A549 (cell line): ENCODE results near the gene MYL12A. TPM values are rescaled to one million over a fixed set of nuclear protein-coding genes. Genes with fewer than 3 reads are reported as not detected.

ENCODE experiments used
- ATAC-seq, 2 experiments: fragments of 200-7000 bp in 1 of 2; fragments of >200 bp in 1 of 2; cut with Nextera tagmentation in 1 of 2; cut with Tn5 transposase in 1 of 2; 3 replicates each; pipeline versions ENCODE4 v1.8.0 to v1.9.1; 2018 to 2020; ENCODE audit warnings: mild to moderate bottlenecking in 1 of 2, moderate library complexity in 1 of 2
- CTCF ChIA-PET: fragments of 300-600 bp; sonication (Branson Sonifier 250); formaldehyde crosslinking; extraction: SDS; loops from one replicate; lab custom pipeline; 2021; ENCODE audit warnings: antibody characterized with exemption, inconsistent platforms; lab: Yijun Ruan, JAX
- POLR2A ChIA-PET: fragments of 350-600 bp; formaldehyde crosslinking; extraction: SDS; loops from one replicate; lab custom pipeline; 2021; ENCODE audit warnings: antibody characterized with exemption, inconsistent platforms; lab: Yijun Ruan, JAX
- DNase-seq, 2 experiments: peaks; one replicate each; pipeline versions ENCODE4 v3.0.0 to v3.0.0-alpha.2; 2011 to 2016; ENCODE audit warnings: low read depth in 1 of 2, low spot score in 1 of 2
- FAIRE-seq: peaks from 2 replicates; lab custom pipeline; 2011; peaks lifted over from hg19 to GRCh38; lab: Jason Lieb, UNC
- H3K27ac ChIP-seq, 2 experiments: fragments of >200 bp; sonication (Bioruptor Twin); formaldehyde crosslinking; 3 replicates each; pipeline ENCODE4 v1.5.1; 2016 to 2017
- H3K4me1 ChIP-seq: fragments of >200 bp; sonication (Bioruptor Twin); formaldehyde crosslinking; 3 replicates; pipeline ENCODE4 v1.6.1; 2016
- H3K4me2 ChIP-seq: fragments of >200 bp; sonication (Bioruptor Twin); formaldehyde crosslinking; 3 replicates; pipeline ENCODE4 v1.6.1; 2016
- H3K4me3 ChIP-seq: fragments of >200 bp; sonication (Bioruptor Twin); formaldehyde crosslinking; 3 replicates; pipeline ENCODE4 v1.5.1; 2016
- H3K9me3 ChIP-seq: fragments of >200 bp; sonication (Bioruptor Twin); formaldehyde crosslinking; 3 replicates; pipeline ENCODE4 v1.6.1; 2016
- CEBPB ChIP-seq, 2 experiments: fragments of >200 bp in 1 of 2; sonication (Bioruptor Twin) in 1 of 2; formaldehyde crosslinking in 1 of 2; IDR thresholded peaks; 2 replicates each; pipeline ENCODE4 v1.6.1; 2012 to 2016
- CHD2 ChIP-seq: fragments of 150-350 bp; IDR thresholded peaks from 2 replicates; pipeline ENCODE4 v1.6.1; 2014; ENCODE audit warnings: low read length; ENCODE audit not compliant: partially characterized antibody
- EHF ChIP-seq: fragments of 250-450 bp; sonication (Bioruptor Pico); IDR thresholded peaks from 2 replicates; pipeline ENCODE4 v1.5.0; 2020; ENCODE audit warnings: mild to moderate bottlenecking
- EP300 ChIP-seq, 2 experiments: fragments of >200 bp; sonication (Bioruptor Twin); formaldehyde crosslinking; IDR thresholded peaks; 2 replicates in 1 of 2; 3 replicates in 1 of 2; pipeline ENCODE4 v1.6.1; 2016 to 2017
- FOSB ChIP-seq: fragments of 250-450 bp; sonication (Bioruptor Pico); IDR thresholded peaks from 2 replicates; pipeline ENCODE4 v1.5.0; 2020; ENCODE audit warnings: mild to moderate bottlenecking, moderate library complexity
- FOSL2 ChIP-seq, 2 experiments: fragments of 450-650 bp in 1 of 2; fragments of >200 bp in 1 of 2; sonication (Bioruptor Twin) in 1 of 2; formaldehyde crosslinking; IDR thresholded peaks; 2 replicates each; pipeline versions ENCODE4 v1.5.0 to v1.6.1; 2016 to 2020; ENCODE audit warnings: mild to moderate bottlenecking in 1 of 2, moderate library complexity in 1 of 2
- FOXS1 ChIP-seq: fragments of 250-450 bp; sonication (Bioruptor Pico); IDR thresholded peaks from 2 replicates; pipeline ENCODE4 v1.5.0; 2020; ENCODE audit warnings: mild to moderate bottlenecking, moderate library complexity
- GATA3 ChIP-seq: IDR thresholded peaks from 2 replicates; pipeline ENCODE4 v1.6.1; 2012; ENCODE audit warnings: borderline replicate concordance
- HDAC2 ChIP-seq: fragments of 200-600 bp; sonication (generic); IDR thresholded peaks from 2 replicates; pipeline ENCODE4 v1.6.1; 2016
- HOXB13 ChIP-seq: fragments of 250-450 bp; sonication (Bioruptor Pico); IDR thresholded peaks from 2 replicates; pipeline ENCODE4 v1.5.0; 2020; ENCODE audit warnings: low read depth, mild to moderate bottlenecking, moderate library complexity
- HOXB5 ChIP-seq: fragments of 250-450 bp; sonication (Bioruptor Pico); IDR thresholded peaks from 2 replicates; pipeline ENCODE4 v1.5.0; 2020; ENCODE audit warnings: mild to moderate bottlenecking, moderate library complexity
- MAZ ChIP-seq: fragments of 150-350 bp; IDR thresholded peaks from 2 replicates; pipeline ENCODE4 v1.6.1; 2014; ENCODE audit warnings: antibody characterized with exemption, low read depth, low read length, borderline replicate concordance
- MYC ChIP-seq: IDR thresholded peaks from 2 replicates; pipeline ENCODE4 v1.6.1; 2012; ENCODE audit warnings: mild to moderate bottlenecking, inconsistent platforms, low read length, improper control_type of control experiment, borderline replicate concordance
- NR3C1 ChIP-seq: fragments of >200 bp; sonication (Bioruptor Twin); formaldehyde crosslinking; IDR thresholded peaks from 3 replicates; pipeline ENCODE4 v1.6.1; 2017
- PHF8 ChIP-seq: fragments of 200-600 bp; sonication (generic); IDR thresholded peaks from 2 replicates; pipeline ENCODE4 v1.6.1; 2016; ENCODE audit warnings: low read depth, mild to moderate bottlenecking, antibody characterized with exemption, moderate library complexity, borderline replicate concordance
- POLR2A ChIP-seq: IDR thresholded peaks from 2 replicates; pipeline ENCODE4 v1.6.1; 2012; ENCODE audit warnings: mild to moderate bottlenecking, low read length
- POLR2AphosphoS2 ChIP-seq: conservative IDR thresholded peaks from 2 replicates; pipeline ENCODE4 v1.6.1; 2012; ENCODE audit warnings: low read length, improper control_type of control experiment, inconsistent platforms
- RAD21 ChIP-seq, 2 experiments: fragments of >200 bp in 1 of 2; sonication (Bioruptor Twin) in 1 of 2; formaldehyde crosslinking in 1 of 2; IDR thresholded peaks in 1 of 2; conservative IDR thresholded peaks in 1 of 2; 2 replicates in 1 of 2; 3 replicates in 1 of 2; pipeline ENCODE4 v1.6.1; 2012 to 2018; ENCODE audit warnings: inconsistent platforms in 1 of 2
- RARB ChIP-seq: fragments of 250-450 bp; sonication (Bioruptor Pico); IDR thresholded peaks from 2 replicates; pipeline ENCODE4 v1.8.0; 2021; ENCODE audit warnings: mild to moderate bottlenecking, moderate library complexity
- RCOR1 ChIP-seq: fragments of 150-350 bp; IDR thresholded peaks from 2 replicates; pipeline ENCODE4 v1.6.1; 2014; ENCODE audit warnings: antibody characterized with exemption, low read length, low read depth
- RNF2 ChIP-seq: fragments of 200-600 bp; sonication (generic); IDR thresholded peaks from 2 replicates; pipeline ENCODE4 v1.6.1; 2016; ENCODE audit warnings: low read depth, mild to moderate bottlenecking, antibody characterized with exemption, moderate library complexity, borderline replicate concordance
- SMC3 ChIP-seq: fragments of >200 bp; sonication (Bioruptor Twin); formaldehyde crosslinking; IDR thresholded peaks from 3 replicates; pipeline ENCODE4 v1.6.1; 2018; ENCODE audit warnings: inconsistent platforms
- SREBF2 ChIP-seq: fragments of 450-650 bp; IDR thresholded peaks from 2 replicates; pipeline ENCODE4 v1.6.1; 2014; ENCODE audit warnings: mild to moderate bottlenecking, moderate library complexity
- WGBS: methylation state at CpG from one replicate; pipeline ENCODE4 v1.1.6; 2017; ENCODE audit errors: missing lambda C conversion rate; 5-methylcytosine and 5-hydroxymethylcytosine counted together
- polyA plus RNA-seq, 4 experiments: library from polyadenylated mRNA; depleted of rRNA in 3 of 4; stranded (reverse); fragments of >200 nt; fragmentation: RNase III in 1 of 4; extraction: RNeasy Plus Mini Kit Qiagen cat#74134 plus additional on column Dnase treatment in 1 of 4; gene quantifications; 2 replicates in 3 of 4; 3 replicates in 1 of 4; pipeline ENCODE4 v1.2.3, GENCODE V29; 2011 to 2017
- TF ChIP-seq, protein P1 (sequence below): fragments of 200-600 bp; sonication (generic); IDR thresholded peaks from 2 replicates; pipeline ENCODE4 v1.6.1; 2016; ENCODE audit warnings: antibody characterized with exemption, mild to moderate bottlenecking, moderate library complexity
- TF ChIP-seq, protein P2 (sequence below): fragments of 450-650 bp; IDR thresholded peaks from 2 replicates; pipeline ENCODE4 v1.6.1; 2014; ENCODE audit warnings: antibody characterized with exemption
- TF ChIP-seq, protein P3 (sequence below): fragments of 250-450 bp; sonication (Bioruptor Pico); IDR thresholded peaks from 2 replicates; pipeline ENCODE4 v1.5.0; 2021; ENCODE audit warnings: mild to moderate bottlenecking, moderate library complexity, borderline replicate concordance
- TF ChIP-seq, protein P4 (sequence below): fragments of >200 bp; sonication (Bioruptor Twin); formaldehyde crosslinking; IDR thresholded peaks from 3 replicates; pipeline ENCODE4 v1.5.1; 2016

Gene MYL12A
- polyA plus RNA-seq, 2 of the 4 experiments (the other 2 are of a cell fraction) = 510 to 514 TPM

DNA sequence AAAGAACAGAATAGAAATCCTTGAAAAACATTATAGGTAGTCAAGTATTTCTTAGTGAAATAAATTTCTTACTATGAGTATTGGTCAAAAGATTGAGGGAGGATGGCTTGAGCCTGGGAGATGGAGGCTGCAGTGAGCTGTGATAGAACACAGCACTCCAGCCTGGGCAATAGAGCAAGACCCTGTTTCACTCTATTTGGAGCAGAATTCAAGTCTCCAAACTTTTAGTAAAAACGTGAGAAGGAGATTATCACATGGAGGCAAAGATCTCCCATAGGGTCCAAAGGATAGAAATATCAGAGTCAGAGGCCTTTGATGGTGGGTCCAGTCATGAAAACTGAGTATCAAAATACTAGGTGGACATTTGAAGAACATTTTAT is 2.4 kb upstream of the MYL12A start:
- Histone ChIP-seq H3K4me2 (peak overlapping the region; percentile 71), H3K4me1 (peaks cover 15% of the 10 kb centered on the region), H3K4me3 (peak overlapping the region; percentile 41; the same call in 1 of the 3 replicates), H3K27ac (peak overlapping the region; percentile 93 to 98; a peak in 5 of 6 replicates), H3K9me3 (peaks cover 6% of the 10 kb centered on the region; the same call in 1 of the 3 replicates)
- POLR2A ChIA-PET = interaction anchor here (0.7 kb wide), 1 partner anchor 312 kb away, joined by 3 read pairs; no protein-coding TSS in a partner anchor
- CTCF ChIA-PET = interaction anchor here (0.6 to 3.1 kb wide), 26 partner anchors 12 to 1554 kb away, joined by 3 to 35 read pairs (median 6); no protein-coding TSS in a partner anchor
- WGBS = 50% methylated on average over 1 of the region's 1 CpG
- no peak for DNase-seq
- FAIRE-seq = no peak
- ATAC-seq = no peak
- no peak for TF ChIP-seq CEBPB (IDR thresholded peaks at IDR 0.05)
- TF ChIP-seq CHD2 = no peak
- no peak for TF ChIP-seq HOXB13 (CRISPR knock-in tag)
- TF ChIP-seq, protein P1, sequence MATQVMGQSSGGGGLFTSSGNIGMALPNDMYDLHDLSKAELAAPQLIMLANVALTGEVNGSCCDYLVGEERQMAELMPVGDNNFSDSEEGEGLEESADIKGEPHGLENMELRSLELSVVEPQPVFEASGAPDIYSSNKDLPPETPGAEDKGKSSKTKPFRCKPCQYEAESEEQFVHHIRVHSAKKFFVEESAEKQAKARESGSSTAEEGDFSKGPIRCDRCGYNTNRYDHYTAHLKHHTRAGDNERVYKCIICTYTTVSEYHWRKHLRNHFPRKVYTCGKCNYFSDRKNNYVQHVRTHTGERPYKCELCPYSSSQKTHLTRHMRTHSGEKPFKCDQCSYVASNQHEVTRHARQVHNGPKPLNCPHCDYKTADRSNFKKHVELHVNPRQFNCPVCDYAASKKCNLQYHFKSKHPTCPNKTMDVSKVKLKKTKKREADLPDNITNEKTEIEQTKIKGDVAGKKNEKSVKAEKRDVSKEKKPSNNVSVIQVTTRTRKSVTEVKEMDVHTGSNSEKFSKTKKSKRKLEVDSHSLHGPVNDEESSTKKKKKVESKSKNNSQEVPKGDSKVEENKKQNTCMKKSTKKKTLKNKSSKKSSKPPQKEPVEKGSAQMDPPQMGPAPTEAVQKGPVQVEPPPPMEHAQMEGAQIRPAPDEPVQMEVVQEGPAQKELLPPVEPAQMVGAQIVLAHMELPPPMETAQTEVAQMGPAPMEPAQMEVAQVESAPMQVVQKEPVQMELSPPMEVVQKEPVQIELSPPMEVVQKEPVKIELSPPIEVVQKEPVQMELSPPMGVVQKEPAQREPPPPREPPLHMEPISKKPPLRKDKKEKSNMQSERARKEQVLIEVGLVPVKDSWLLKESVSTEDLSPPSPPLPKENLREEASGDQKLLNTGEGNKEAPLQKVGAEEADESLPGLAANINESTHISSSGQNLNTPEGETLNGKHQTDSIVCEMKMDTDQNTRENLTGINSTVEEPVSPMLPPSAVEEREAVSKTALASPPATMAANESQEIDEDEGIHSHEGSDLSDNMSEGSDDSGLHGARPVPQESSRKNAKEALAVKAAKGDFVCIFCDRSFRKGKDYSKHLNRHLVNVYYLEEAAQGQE = no peak
- no peak for TF ChIP-seq RNF2
- TF ChIP-seq NR3C1 = no peak
- TF ChIP-seq GATA3 = no peak
- TF ChIP-seq EP300 (IDR thresholded peaks at IDR 0.05) = no peak
- TF ChIP-seq PHF8 = no peak
- no peak for TF ChIP-seq FOSL2 (IDR thresholded peaks at IDR 0.05)
- TF ChIP-seq FOSL2 (CRISPR knock-in tag; IDR thresholded peaks at IDR 0.05) = no peak
- TF ChIP-seq, protein P2, sequence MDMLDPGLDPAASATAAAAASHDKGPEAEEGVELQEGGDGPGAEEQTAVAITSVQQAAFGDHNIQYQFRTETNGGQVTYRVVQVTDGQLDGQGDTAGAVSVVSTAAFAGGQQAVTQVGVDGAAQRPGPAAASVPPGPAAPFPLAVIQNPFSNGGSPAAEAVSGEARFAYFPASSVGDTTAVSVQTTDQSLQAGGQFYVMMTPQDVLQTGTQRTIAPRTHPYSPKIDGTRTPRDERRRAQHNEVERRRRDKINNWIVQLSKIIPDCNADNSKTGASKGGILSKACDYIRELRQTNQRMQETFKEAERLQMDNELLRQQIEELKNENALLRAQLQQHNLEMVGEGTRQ = no peak
- TF ChIP-seq HDAC2 = no peak
- TF ChIP-seq HOXB5 (CRISPR knock-in tag) = no peak
- no peak for TF ChIP-seq FOSB
- no peak for TF ChIP-seq FOXS1 (CRISPR knock-in tag)
- no peak for TF ChIP-seq RCOR1
- no peak for TF ChIP-seq SREBF2
- TF ChIP-seq MYC = no peak
- no peak for TF ChIP-seq MAZ
- TF ChIP-seq EHF = no peak

DNA sequence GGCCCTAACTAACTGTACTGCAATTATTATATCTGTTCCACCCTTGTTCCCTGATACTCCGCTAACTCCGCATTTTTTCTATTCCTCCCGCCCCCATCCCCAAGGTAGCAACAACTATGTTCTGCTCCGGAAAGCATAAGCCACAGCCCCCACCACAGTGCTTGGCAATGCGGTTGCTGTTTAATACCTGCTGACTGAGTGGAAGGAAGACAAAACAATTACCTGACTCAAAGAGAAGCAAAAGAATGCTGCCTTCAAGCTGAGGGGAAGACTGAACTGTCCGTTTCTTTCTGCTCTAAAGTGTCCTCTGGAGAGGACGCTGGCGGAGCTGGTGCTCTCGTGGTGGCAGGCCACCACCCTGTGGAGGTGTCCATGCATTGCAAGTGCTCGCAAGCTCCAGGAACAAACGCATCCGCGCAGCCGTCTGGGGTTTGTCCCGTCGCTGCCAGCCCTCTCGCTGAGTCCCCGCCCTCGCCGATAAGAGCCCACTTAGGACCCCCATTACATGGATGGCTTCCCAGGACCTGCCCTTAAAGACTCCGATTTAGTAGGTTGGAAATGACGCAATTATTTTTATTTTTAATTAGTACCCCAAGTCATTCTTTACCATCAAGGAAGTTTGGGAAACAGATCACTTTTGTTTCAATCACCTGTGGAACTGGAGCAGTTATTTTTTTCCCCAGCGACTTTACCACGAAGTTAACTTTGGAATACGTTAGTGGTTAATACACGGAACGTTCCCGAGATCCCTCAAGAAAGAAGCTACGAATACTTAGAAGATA is 1.6 kb upstream of the MYL12A start:
- no peak for TF ChIP-seq RARB
- TF ChIP-seq, protein P3, sequence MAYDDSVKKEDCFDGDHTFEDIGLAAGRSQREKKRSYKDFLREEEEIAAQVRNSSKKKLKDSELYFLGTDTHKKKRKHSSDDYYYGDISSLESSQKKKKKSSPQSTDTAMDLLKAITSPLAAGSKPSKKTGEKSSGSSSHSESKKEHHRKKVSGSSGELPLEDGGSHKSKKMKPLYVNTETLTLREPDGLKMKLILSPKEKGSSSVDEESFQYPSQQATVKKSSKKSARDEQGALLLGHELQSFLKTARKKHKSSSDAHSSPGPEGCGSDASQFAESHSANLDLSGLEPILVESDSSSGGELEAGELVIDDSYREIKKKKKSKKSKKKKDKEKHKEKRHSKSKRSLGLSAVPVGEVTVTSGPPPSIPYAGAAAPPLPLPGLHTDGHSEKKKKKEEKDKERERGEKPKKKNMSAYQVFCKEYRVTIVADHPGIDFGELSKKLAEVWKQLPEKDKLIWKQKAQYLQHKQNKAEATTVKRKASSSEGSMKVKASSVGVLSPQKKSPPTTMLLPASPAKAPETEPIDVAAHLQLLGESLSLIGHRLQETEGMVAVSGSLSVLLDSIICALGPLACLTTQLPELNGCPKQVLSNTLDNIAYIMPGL (CRISPR knock-in tag) = 0 out of 2 replicates have a peak, but pooled peaks have one; percentile 42
- TF ChIP-seq, protein P4, sequence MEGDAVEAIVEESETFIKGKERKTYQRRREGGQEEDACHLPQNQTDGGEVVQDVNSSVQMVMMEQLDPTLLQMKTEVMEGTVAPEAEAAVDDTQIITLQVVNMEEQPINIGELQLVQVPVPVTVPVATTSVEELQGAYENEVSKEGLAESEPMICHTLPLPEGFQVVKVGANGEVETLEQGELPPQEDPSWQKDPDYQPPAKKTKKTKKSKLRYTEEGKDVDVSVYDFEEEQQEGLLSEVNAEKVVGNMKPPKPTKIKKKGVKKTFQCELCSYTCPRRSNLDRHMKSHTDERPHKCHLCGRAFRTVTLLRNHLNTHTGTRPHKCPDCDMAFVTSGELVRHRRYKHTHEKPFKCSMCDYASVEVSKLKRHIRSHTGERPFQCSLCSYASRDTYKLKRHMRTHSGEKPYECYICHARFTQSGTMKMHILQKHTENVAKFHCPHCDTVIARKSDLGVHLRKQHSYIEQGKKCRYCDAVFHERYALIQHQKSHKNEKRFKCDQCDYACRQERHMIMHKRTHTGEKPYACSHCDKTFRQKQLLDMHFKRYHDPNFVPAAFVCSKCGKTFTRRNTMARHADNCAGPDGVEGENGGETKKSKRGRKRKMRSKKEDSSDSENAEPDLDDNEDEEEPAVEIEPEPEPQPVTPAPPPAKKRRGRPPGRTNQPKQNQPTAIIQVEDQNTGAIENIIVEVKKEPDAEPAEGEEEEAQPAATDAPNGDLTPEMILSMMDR = peak; percentile 81
- no peak for TF ChIP-seq POLR2A
- peak; percentile 90 for TF ChIP-seq SMC3
- TF ChIP-seq POLR2AphosphoS2 = no peak
- peak; percentile 96 to 97 for TF ChIP-seq RAD21 (conservative IDR thresholded peaks at IDR 0.05 in 1 of 2, IDR thresholded peaks at IDR 0.05 in 1 of 2)
- CTCF ChIA-PET = interaction anchor here (0.5 to 3.1 kb wide), 54 partner anchors 9 to 482 kb away, joined by 3 to 35 read pairs (median 4); partner anchors contain the start of gene MYOM1
- Histone ChIP-seq H3K4me3 (peak overlapping the region; percentile 41), H3K27ac (peak overlapping the region; percentile 93 to 98), H3K9me3 (peaks cover 5% of the 10 kb centered on the region; the same call in 1 of the 3 replicates), H3K4me2 (peak overlapping the region; percentile 71), H3K4me1 (peaks cover 24% of the 10 kb centered on the region)
- ATAC-seq (peak; percentile 79 to 83), FAIRE-seq (no peak), DNase-seq (peak; percentile 43 to 89)
- WGBS = 4% methylated on average over 28 of the region's 29 CpGs
- POLR2A ChIA-PET = interaction anchor here (0.9 to 1.5 kb wide), 3 partner anchors 261 to 340 kb away, joined by 4 read pairs; no protein-coding TSS in a partner anchor
